OCI-LY3 (cell line): ENCODE results near the gene APCDD1L.

Experiments used
- H2AFZ ChIP-seq: fragments of 200-600, 300-600 bp; shearing (Covaris generic); 2 replicates; pipeline ENCODE4 v1.6.0; 2014; ENCODE audit warnings: antibody characterized with exemption, low read depth, low read length
- H3K27ac ChIP-seq: fragments of 200-600, 300-600 bp; sonication (generic); 2 replicates; pipeline ENCODE4 v1.5.1; 2014; ENCODE audit warnings: mild to moderate bottlenecking, low read length, moderate library complexity, mixed read lengths
- H3K27me3 ChIP-seq: fragments of 200-600, 300-600 bp; sonication (generic); 2 replicates; pipeline ENCODE4 v1.6.1; 2014; ENCODE audit warnings: low read depth, low read length, mixed read lengths
- H3K36me3 ChIP-seq: fragments of 200-600, 300-600 bp; sonication (generic); replicated peaks from 2 replicates; pipeline ENCODE3; 2014; ENCODE audit warnings: low read depth, low read length, mixed read lengths
- H3K4me1 ChIP-seq: fragments of 300-600, 200-600 bp; sonication (generic); 2 replicates; pipeline ENCODE4 v1.6.1; 2014; ENCODE audit warnings: low read length, mixed read lengths
- H3K4me2 ChIP-seq: fragments of 200-600, 300-600 bp; sonication (generic); 2 replicates; pipeline ENCODE4 v1.6.1; 2014; ENCODE audit warnings: low read length, mixed read lengths
- H3K4me3 ChIP-seq: fragments of 300-600, 200-600 bp; sonication (generic); 2 replicates; pipeline ENCODE4 v1.5.1; 2014; ENCODE audit warnings: antibody characterized with exemption, mild to moderate bottlenecking, low read length, moderate library complexity
- H3K79me2 ChIP-seq: fragments of 300-600, 200-600 bp; shearing (Covaris generic); 2 replicates; pipeline ENCODE4 v1.6.1; 2014; ENCODE audit warnings: mild to moderate bottlenecking, low read length, mixed read lengths
- H3K9ac ChIP-seq: fragments of 300-600, 200-600 bp; shearing (Covaris generic); 2 replicates; pipeline ENCODE4 v1.6.0; 2014; ENCODE audit warnings: mild to moderate bottlenecking, low read length, moderate library complexity
- H3K9me3 ChIP-seq: fragments of 200-600, 300-600 bp; shearing (Covaris generic); 2 replicates; pipeline ENCODE4 v1.6.1; 2014; ENCODE audit warnings: low read length, mixed read lengths; ENCODE audit not compliant: insufficient read depth
- H4K20me1 ChIP-seq: fragments of 200-600, 300-600 bp; sonication (generic); 2 replicates; pipeline ENCODE4 v1.6.1; 2016; ENCODE audit warnings: low read length, mixed read lengths; ENCODE audit not compliant: insufficient read depth
- CTCF ChIP-seq: fragments of 200-600, 300-600 bp; sonication (generic); IDR thresholded peaks from 2 replicates; pipeline ENCODE4 v1.5.1; 2014; ENCODE audit warnings: antibody characterized with exemption, low read length, low read depth
- EZH2phosphoT487 ChIP-seq: fragments of 200-600 bp; shearing (Covaris generic); IDR thresholded peaks from 2 replicates; pipeline ENCODE4 v1.6.1; 2018; ENCODE audit warnings: antibody characterized with exemption, mixed run types, low read depth

Gene APCDD1L

DNA sequence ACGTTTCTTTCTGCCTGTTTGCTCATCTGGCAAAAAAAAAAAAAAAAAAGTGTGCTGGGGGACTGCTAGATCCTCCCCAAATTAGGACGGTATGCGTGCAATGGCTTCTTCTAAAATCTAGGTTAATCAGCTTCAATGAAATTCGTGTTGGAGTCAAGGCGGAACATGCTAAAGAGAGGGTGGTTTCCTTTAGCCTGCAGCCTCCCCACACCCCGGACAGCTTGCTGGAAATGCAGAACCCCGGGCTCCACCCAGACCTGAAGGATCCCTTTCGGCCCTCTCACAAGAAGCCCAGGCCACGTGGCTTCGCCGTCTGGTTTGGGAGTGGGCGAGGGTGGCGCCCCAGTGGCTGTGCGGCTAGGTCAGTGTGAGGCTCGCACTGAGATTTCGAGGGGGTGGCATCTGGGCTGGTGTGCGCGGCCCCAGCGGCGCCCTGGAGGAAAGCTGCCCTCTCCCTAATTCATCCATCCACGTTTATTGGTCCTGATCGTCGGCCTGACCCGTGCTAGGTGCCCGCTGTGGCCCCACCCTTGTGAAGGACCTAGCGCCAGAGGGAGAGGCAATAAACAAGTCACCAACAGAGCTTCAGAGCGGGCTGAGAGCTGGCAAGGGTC is 49.0 kb downstream of the APCDD1L start:
- no peaks in the 10 kb centered on the region for H4K20me1 ChIP-seq
- no peaks in the 10 kb centered on the region for H3K27me3 ChIP-seq
- H3K79me2 ChIP-seq = no peaks in the 10 kb centered on the region
- H3K27ac ChIP-seq = no peak overlapping the region
- H2AFZ ChIP-seq = no peak overlapping the region
- H3K4me2 ChIP-seq = no peak overlapping the region
- no peaks in the 10 kb centered on the region for H3K9me3 ChIP-seq
- no peak overlapping the region for H3K9ac ChIP-seq
- H3K36me3 ChIP-seq = no peaks in the 10 kb centered on the region
- TF ChIP-seq CTCF = no peak
- TF ChIP-seq EZH2phosphoT487 = no peak
- H3K4me3 ChIP-seq = no peak overlapping the region
- no peaks in the 10 kb centered on the region for H3K4me1 ChIP-seq

- Histone ChIP-seq H3K79me2 (no peaks in the 10 kb centered on the region), H3K27ac (no peak overlapping the region)
- TF ChIP-seq CTCF (no peak), EZH2phosphoT487 (no peak)
Measured at GRCh38 chr20:58464838-58465237, 50.4 kb downstream of the APCDD1L start.

DNA sequence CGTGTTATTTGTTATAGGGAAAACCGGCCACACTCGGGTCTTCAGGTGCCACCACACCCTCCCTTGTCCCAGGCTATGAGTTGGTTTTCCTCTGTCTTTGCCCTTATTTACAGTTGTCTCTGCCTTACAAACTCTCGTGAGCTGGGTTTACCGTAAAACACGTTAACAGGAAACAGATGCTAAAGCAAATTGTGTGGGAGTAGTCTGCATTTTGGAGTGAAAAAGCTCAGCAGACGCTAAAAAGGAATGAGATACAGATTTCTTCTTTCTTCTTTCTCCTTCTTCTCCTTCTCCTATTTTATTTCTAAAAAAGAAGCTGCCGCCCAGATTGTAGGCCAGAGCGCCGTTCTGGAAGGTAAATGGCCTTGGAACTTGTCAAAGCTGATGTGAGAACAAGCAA is 51.9 kb downstream of the APCDD1L start:
- no peaks in the 10 kb centered on the region for H3K79me2 ChIP-seq
- no peak overlapping the region for H2AFZ ChIP-seq
- H3K27me3 ChIP-seq = no peaks in the 10 kb centered on the region
- peaks cover 24% of the 10 kb centered on the region for H4K20me1 ChIP-seq
- H3K9ac ChIP-seq = no peak overlapping the region
- no peak overlapping the region for H3K4me2 ChIP-seq
- no peak overlapping the region for H3K4me3 ChIP-seq
- H3K36me3 ChIP-seq = peaks cover 6% of the 10 kb centered on the region
- no peak overlapping the region for H3K27ac ChIP-seq
- peaks cover 17% of the 10 kb centered on the region for H3K4me1 ChIP-seq
- no peaks in the 10 kb centered on the region for H3K9me3 ChIP-seq
- TF ChIP-seq EZH2phosphoT487 (no peak), CTCF (no peak)

More at GRCh38 chr20:58464838-58465237, 50.4 kb downstream of the APCDD1L start:
- no peaks in the 10 kb centered on the region for H3K27me3 ChIP-seq
- H4K20me1 ChIP-seq = peaks cover 11% of the 10 kb centered on the region
- peaks cover 1% of the 10 kb centered on the region; the same call in 1 of the 2 replicates for H3K4me1 ChIP-seq
- H3K9ac ChIP-seq = no peak overlapping the region
- H3K36me3 ChIP-seq = peaks cover 6% of the 10 kb centered on the region
- no peak overlapping the region for H3K4me2 ChIP-seq
- no peak overlapping the region for H3K4me3 ChIP-seq
- no peaks in the 10 kb centered on the region for H3K9me3 ChIP-seq
- H2AFZ ChIP-seq = no peak overlapping the region

DNA sequence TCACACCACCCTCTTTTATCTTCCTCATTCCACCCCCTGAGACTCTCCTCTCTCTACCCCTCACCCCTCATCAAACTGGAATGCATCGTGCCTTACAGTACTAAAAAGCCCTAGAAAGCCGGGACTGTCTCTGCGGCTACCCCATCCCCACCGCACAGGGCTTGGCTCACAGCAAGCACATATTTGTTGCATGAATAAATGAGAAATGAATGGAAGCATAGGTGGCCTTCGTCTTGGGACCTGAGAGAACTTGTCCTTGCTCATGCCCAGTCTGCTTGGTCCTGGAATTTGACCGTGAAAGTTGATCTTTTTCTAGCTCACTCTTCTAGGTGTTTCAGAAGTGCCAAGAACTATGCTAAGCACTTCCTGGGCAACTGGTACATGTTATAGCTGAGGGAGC is 53.3 kb downstream of the APCDD1L start:
- Histone ChIP-seq H3K4me2 (no peak overlapping the region), H3K9ac (no peak overlapping the region), H3K27ac (no peak overlapping the region), H3K36me3 (peaks cover 18% of the 10 kb centered on the region), H3K9me3 (no peaks in the 10 kb centered on the region), H3K79me2 (no peaks in the 10 kb centered on the region), H3K27me3 (peaks cover 4% of the 10 kb centered on the region; the same call in 1 of the 2 replicates), H2AFZ (no peak overlapping the region), H4K20me1 (peaks cover 26% of the 10 kb centered on the region), H3K4me3 (no peak overlapping the region), H3K4me1 (peaks cover 24% of the 10 kb centered on the region)
- TF ChIP-seq CTCF (no peak), EZH2phosphoT487 (no peak)
